SJCRH30 (cell line): Measurements from ENCODE around the gene RPL18. TPM values are rescaled to one million over a fixed set of nuclear protein-coding genes. Genes with fewer than 3 reads are reported as not detected.
A peak's percentile ranks its signal among the peaks of the same experiment; 100 is the strongest.

Experiments
- DNase-seq, 2 experiments: peaks; one replicate each; pipeline ENCODE4 v3.0.0-alpha.2; 2015 to 2020
- H3K27ac ChIP-seq: fragments of 250-450 bp; sonication (Bioruptor Pico); 2 replicates; pipeline ENCODE4 v1.5.1; 2020; ENCODE audit warnings: mild to moderate bottlenecking, moderate library complexity
- H3K27me3 ChIP-seq: fragments of 250-450 bp; sonication (Bioruptor Pico); 2 replicates; pipeline ENCODE4 v1.5.1; 2020; ENCODE audit warnings: mild to moderate bottlenecking, moderate library complexity
- H3K36me3 ChIP-seq: fragments of 250-450 bp; sonication (Bioruptor Pico); 2 replicates; pipeline ENCODE4 v1.5.1; 2020; ENCODE audit warnings: mild to moderate bottlenecking, moderate library complexity
- H3K4me1 ChIP-seq: fragments of 250-450 bp; sonication (Bioruptor Pico); 2 replicates; pipeline ENCODE4 v1.5.1; 2020; ENCODE audit warnings: mild to moderate bottlenecking, moderate library complexity
- H3K4me3 ChIP-seq: fragments of 250-450 bp; sonication (Bioruptor Pico); 2 replicates; pipeline ENCODE4 v1.5.1; 2020; ENCODE audit warnings: mild to moderate bottlenecking, moderate library complexity
- H3K9me3 ChIP-seq: fragments of 250-450 bp; sonication (Bioruptor Pico); replicated peaks from 2 replicates; pipeline ENCODE4 v1.5.1; 2020; ENCODE audit warnings: mild to moderate bottlenecking, moderate library complexity
- total RNA-seq: library from RNA; depleted of rRNA; stranded (reverse); fragments of >200 nt; shearing (Covaris generic); gene quantifications from 2 replicates; pipeline ENCODE4 v1.2.3, GENCODE V29; 2014; rRNA removed

Gene RPL18
- total RNA-seq, 1 experiment from 2014 or later = 1,609 TPM

DNA sequence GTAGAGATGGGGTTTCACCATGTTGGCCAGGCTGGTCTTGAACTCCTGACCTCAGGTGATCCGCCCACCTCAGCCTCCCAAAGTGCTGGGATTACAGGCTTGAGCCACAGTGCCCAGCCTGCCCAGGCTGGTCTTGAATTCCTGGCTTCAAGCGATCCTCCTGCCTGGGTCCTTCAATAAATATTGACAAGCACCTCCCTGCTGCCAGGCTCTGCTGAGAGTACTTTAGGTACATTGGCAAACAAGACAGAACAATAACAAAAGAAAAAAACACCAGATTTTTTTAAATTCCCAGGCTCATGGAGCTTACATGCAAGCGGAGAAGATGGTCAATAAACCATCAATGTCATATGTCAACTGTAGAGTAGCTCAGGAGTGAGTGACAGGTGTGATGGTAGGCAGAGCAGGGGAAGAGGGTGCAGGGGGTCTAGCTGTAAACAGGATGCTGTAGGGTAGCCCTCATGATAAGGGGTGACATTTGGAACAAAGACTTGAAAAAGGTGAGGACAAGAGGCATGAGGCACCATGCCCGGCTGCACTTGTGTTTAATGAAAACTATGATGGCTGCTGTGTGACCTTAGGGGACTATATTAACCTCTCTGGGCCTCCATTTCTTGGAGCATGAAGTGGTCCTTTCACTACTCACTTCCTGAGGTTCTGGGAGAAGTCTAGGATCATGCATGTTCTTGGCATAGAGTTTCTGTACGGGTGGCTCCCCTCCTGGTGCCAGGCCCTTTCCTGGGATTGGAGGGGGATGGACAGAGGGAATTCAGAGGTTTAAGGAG lies 47.4 kb downstream of the RPL18 start:
- Histone ChIP-seq H3K4me1 (peaks cover 18% of the 10 kb centered on the region), H3K9me3 (no peaks in the 10 kb centered on the region), H3K4me3 (no peak overlapping the region), H3K27me3 (no peaks in the 10 kb centered on the region), H3K36me3 (no peaks in the 10 kb centered on the region), H3K27ac (no peak overlapping the region)
- no peak for DNase-seq

DNA sequence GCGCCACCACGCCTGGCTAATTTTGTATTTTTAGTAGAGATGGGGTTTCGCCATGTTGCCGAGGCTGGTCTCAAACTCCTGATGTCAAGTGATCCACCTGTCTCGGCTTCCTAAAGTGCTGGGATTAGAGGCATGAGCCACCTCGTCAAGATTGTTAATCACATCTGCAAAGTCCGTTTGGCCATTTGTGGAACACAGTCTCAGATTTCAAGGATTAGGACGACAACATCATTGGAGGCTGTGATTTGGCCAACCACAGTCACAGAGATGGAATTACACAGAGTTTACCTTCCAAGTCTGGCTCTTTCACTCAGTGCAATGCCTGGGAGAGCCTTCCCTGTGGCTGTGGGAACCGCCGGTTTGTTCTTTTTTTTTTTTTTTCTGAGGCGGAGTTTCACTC lies 49.2 kb downstream of the RPL18 start:
- Histone ChIP-seq H3K9me3 (no peaks in the 10 kb centered on the region), H3K4me3 (no peak overlapping the region), H3K27ac (no peak overlapping the region), H3K36me3 (no peaks in the 10 kb centered on the region), H3K4me1 (peaks cover 23% of the 10 kb centered on the region), H3K27me3 (no peaks in the 10 kb centered on the region; the same call in 1 of the 2 replicates)
- peak; percentile 71 to 91 for DNase-seq

DNA sequence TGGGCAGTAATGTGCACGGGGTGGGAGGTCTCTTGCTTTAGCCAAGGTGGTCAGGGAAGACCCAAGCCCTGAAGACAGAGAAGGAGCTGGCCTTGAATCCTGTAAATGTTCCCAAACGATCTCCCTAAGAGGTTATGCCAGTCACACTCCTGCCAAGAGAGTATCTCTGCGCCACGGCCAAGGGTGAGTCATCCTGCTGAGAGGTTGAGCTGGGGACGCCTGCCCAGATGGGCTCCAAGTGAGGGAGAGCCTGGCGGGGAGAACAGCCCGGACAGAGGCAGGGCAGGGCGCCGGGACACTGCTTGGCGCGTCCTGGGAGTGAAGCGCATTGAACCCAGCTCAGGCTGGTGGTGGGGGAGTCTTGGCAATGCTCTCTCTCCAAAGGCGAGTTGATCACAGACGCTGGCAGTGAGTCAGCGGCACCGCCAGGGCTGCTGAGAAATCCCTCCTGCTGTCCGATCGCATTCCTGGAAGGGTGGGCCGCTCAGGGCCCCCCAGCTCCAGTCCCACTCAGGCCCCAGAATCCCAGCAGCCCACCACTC lies 50.6 kb downstream of the RPL18 start:
- Histone ChIP-seq H3K27ac (peak overlapping the region; percentile 12; the same call in 1 of the 2 replicates), H3K27me3 (no peaks in the 10 kb centered on the region; the same call in 1 of the 2 replicates), H3K4me1 (peaks cover 21% of the 10 kb centered on the region), H3K4me3 (0 out of 2 replicates have a peak overlapping the region, but pooled peaks have one; percentile 5), H3K9me3 (no peaks in the 10 kb centered on the region), H3K36me3 (no peaks in the 10 kb centered on the region)
- peak; percentile 80 to 81 for DNase-seq

Other genes with a start within 250 kb of the RPL18 start
- gene KDELR1, start 227.6 kb downstream of the RPL18 start, total RNA-seq = 105 and 119 TPM in 2 replicates
- gene GRIN2D, start 225.5 kb downstream of the RPL18 start, total RNA-seq = 0.03 TPM in 1 of 2 replicates, not detected in the other
- 40.4 and 44.6 TPM in 2 replicates for gene GRWD1, start 173.2 kb downstream of the RPL18 start, total RNA-seq
- gene KCNJ14, start 163.6 kb downstream of the RPL18 start, total RNA-seq = 0.41 and 0.57 TPM in 2 replicates
- 25.0 and 29.0 TPM in 2 replicates for gene CYTH2, start 149.8 kb downstream of the RPL18 start, total RNA-seq
- gene LMTK3, start 107.3 kb downstream of the RPL18 start, total RNA-seq = not detected in 2 replicates
- 0.26 TPM in 1 of 2 replicates, not detected in the other for gene SULT2B1, start 67.0 kb downstream of the RPL18 start, total RNA-seq
- gene SPACA4, start 12.4 kb downstream of the RPL18 start, total RNA-seq = not detected in 2 replicates
- 1.9 and 3.3 TPM in 2 replicates for gene FAM83E, start 4.1 kb downstream of the RPL18 start, total RNA-seq
- 13.1 and 17.4 TPM in 2 replicates for gene SPHK2, start 328 bp upstream of the RPL18 start, total RNA-seq
- 23.9 and 24.4 TPM in 2 replicates for gene DBP, start 18.2 kb upstream of the RPL18 start, total RNA-seq
- 10.7 and 11.8 TPM in 2 replicates for gene CA11, start 27.0 kb upstream of the RPL18 start, total RNA-seq
- gene NTN5, start 53.8 kb upstream of the RPL18 start, total RNA-seq = 151 and 155 TPM in 2 replicates
- gene FUT2, start 76.8 kb upstream of the RPL18 start, total RNA-seq = 0.08 and 0.30 TPM in 2 replicates
- gene MAMSTR, start 100.5 kb upstream of the RPL18 start, total RNA-seq = 19.5 and 24.5 TPM in 2 replicates
- gene RASIP1, start 121.4 kb upstream of the RPL18 start, total RNA-seq = 0.99 and 1.5 TPM in 2 replicates
- gene IZUMO1, start 127.7 kb upstream of the RPL18 start, total RNA-seq = not detected in 2 replicates
- not detected in 2 replicates for gene FUT1, start 133.5 kb upstream of the RPL18 start, total RNA-seq
- not detected in 2 replicates for gene FGF21, start 136.3 kb upstream of the RPL18 start, total RNA-seq
- 31.7 and 36.0 TPM in 2 replicates for gene BCAT2, start 191.9 kb upstream of the RPL18 start, total RNA-seq
- not detected in 2 replicates for gene HSD17B14, start 217.3 kb upstream of the RPL18 start, total RNA-seq
- gene PLEKHA4, start 249.4 kb upstream of the RPL18 start, total RNA-seq = 19.3 and 26.6 TPM in 2 replicates